ENCODE data around the gene OTOF.

Gene OTOF

DNA sequence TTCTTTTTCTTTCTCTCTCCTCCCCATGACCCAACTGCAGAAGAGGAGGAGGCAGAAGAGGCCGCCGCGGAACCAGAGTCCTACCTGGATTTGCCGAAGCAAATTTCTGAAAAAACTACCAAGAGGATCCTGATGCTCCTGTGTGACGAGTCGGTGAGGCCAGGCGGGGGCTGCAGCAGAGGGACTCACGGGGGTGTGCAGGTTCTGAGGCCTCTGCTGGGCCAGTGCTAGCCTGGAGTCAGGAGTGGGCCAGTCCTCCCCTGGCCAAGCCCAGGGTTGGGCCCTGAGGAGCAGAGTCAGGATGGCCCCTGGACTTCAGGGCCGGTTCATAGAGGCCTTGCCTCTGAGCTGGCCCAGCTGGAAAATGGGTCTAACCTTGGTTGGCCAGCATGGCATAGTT lies 29.3 kb downstream of the OTOF start:
- TF ChIP-seq FOXP2 (optimal IDR thresholded peaks at IDR 0.05; ENCODE audit: borderline replicate concordance, extremely low read depth, extremely low read length, insufficient read depth) (no peak), TAF1 (IDR thresholded peaks at IDR 0.05; ENCODE audit: borderline replicate concordance, insufficient read depth, low read length) (no peak), POLR2AphosphoS5 (IDR thresholded peaks at IDR 0.05; ENCODE audit: low read depth, low read length) (no peak), SIN3A (IDR thresholded peaks at IDR 0.05; ENCODE audit: borderline replicate concordance, insufficient read depth, low read length) (no peak)
- TF ChIP-seq, protein P1, sequence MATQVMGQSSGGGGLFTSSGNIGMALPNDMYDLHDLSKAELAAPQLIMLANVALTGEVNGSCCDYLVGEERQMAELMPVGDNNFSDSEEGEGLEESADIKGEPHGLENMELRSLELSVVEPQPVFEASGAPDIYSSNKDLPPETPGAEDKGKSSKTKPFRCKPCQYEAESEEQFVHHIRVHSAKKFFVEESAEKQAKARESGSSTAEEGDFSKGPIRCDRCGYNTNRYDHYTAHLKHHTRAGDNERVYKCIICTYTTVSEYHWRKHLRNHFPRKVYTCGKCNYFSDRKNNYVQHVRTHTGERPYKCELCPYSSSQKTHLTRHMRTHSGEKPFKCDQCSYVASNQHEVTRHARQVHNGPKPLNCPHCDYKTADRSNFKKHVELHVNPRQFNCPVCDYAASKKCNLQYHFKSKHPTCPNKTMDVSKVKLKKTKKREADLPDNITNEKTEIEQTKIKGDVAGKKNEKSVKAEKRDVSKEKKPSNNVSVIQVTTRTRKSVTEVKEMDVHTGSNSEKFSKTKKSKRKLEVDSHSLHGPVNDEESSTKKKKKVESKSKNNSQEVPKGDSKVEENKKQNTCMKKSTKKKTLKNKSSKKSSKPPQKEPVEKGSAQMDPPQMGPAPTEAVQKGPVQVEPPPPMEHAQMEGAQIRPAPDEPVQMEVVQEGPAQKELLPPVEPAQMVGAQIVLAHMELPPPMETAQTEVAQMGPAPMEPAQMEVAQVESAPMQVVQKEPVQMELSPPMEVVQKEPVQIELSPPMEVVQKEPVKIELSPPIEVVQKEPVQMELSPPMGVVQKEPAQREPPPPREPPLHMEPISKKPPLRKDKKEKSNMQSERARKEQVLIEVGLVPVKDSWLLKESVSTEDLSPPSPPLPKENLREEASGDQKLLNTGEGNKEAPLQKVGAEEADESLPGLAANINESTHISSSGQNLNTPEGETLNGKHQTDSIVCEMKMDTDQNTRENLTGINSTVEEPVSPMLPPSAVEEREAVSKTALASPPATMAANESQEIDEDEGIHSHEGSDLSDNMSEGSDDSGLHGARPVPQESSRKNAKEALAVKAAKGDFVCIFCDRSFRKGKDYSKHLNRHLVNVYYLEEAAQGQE (IDR thresholded peaks at IDR 0.05; ENCODE audit: insufficient read depth in 1 of 2, low read depth in 2 of 2, low read length in 2 of 2) = no peak

DNA sequence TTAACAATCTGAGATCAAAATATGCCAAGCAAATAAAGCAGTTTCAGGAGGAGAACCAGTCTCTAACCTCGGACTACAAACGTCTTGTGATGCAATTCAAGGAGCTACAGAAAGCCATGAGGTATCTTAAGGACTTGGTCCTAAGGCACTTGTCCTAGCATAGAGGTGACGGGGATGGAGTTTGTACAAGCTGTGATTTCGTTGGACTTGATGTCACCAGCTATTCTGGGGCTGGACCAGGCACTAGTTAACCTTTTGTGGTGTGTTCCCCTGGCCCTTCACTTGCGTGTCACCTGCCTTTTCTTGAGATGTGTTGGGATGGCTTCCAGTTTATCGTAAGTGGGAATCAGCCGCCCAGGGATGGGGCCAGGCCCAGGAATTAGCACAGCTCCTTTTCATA lies 33.7 kb downstream of the OTOF start:
- TF ChIP-seq FOXP2 (optimal IDR thresholded peaks at IDR 0.05; ENCODE audit: borderline replicate concordance, extremely low read depth, extremely low read length, insufficient read depth) = no peak
- TF ChIP-seq SIN3A (IDR thresholded peaks at IDR 0.05; ENCODE audit: borderline replicate concordance, insufficient read depth, low read length) = no peak
- TF ChIP-seq, protein P1 (IDR thresholded peaks at IDR 0.05; ENCODE audit: insufficient read depth in 1 of 2, low read depth in 2 of 2, low read length in 2 of 2) = no peak
- no peak for TF ChIP-seq TAF1 (IDR thresholded peaks at IDR 0.05; ENCODE audit: borderline replicate concordance, insufficient read depth, low read length)
- TF ChIP-seq POLR2AphosphoS5 (IDR thresholded peaks at IDR 0.05; ENCODE audit: low read depth, low read length) = no peak

DNA sequence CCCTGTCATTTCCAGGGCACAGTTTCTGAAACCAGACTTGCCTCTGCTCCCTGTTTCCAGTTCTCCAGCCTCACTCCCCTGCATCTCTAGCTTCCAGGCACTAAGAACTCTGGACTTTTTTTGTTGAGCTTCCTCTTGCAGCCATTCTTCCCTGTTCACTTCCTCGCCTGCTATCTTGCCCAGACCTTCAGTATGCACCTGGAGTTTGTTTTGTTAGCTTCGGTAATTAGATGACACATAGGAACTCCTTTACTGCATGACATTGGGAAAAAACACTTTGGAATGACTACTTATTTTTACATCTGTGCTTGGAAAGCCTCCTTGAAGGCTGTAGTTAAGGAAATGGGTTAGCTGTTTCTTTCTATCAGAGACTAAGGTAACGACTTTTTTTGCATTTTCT lies 35.2 kb downstream of the OTOF start:
- TF ChIP-seq FOXP2 (optimal IDR thresholded peaks at IDR 0.05; ENCODE audit: borderline replicate concordance, extremely low read depth, extremely low read length, insufficient read depth) (no peak), POLR2AphosphoS5 (IDR thresholded peaks at IDR 0.05; ENCODE audit: low read depth, low read length) (no peak), SIN3A (IDR thresholded peaks at IDR 0.05; ENCODE audit: borderline replicate concordance, insufficient read depth, low read length) (no peak), TAF1 (IDR thresholded peaks at IDR 0.05; ENCODE audit: borderline replicate concordance, insufficient read depth, low read length) (no peak)
- TF ChIP-seq, protein P1 (IDR thresholded peaks at IDR 0.05; ENCODE audit: insufficient read depth in 1 of 2, low read depth in 2 of 2, low read length in 2 of 2) = no peak

DNA sequence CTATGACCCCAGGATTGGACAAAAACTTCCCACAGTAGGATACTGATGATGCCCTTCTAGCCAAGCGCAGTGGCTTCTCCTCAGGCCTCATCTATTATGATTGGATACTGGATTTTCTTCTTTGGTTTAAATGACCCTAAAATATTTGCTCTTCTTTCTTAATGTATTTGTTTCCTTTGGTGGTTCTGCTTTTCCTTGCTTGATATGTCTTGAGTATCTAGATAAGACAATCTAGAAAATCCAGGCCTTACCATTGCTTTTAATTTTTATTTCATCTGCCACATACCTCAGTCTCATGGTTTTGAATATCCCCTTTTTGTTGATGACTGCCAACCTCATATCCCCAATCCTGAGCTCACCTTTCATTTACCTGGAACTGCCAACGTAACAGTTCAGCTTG lies 35.6 kb downstream of the OTOF start:
- TF ChIP-seq TAF1 (IDR thresholded peaks at IDR 0.05; ENCODE audit: borderline replicate concordance, insufficient read depth, low read length) (no peak), FOXP2 (optimal IDR thresholded peaks at IDR 0.05; ENCODE audit: borderline replicate concordance, extremely low read depth, extremely low read length, insufficient read depth) (no peak), POLR2AphosphoS5 (IDR thresholded peaks at IDR 0.05; ENCODE audit: low read depth, low read length) (no peak), SIN3A (IDR thresholded peaks at IDR 0.05; ENCODE audit: borderline replicate concordance, insufficient read depth, low read length) (no peak)
- TF ChIP-seq, protein P1 (IDR thresholded peaks at IDR 0.05; ENCODE audit: insufficient read depth in 1 of 2, low read depth in 2 of 2, low read length in 2 of 2) = no peak

DNA sequence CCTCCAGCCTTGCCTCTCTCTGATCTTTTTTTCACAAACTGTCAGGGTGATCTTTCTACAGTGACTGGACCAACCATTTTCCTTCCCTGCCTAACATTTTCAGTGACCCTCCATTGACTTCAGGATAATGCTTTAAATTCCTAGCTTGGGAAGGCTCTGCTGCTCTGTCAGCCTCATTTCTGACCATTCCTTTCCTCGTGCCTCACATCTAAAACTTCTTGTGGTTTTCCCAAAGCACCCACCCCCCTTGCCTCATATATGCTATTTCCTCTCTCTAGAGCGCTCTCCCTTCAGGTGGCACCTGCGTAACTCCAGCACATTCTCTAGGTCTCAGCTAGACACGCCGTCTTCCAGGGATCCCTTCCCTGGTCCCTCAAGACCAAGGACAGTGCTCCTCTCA lies 39.0 kb downstream of the OTOF start:
- TF ChIP-seq FOXP2 (optimal IDR thresholded peaks at IDR 0.05; ENCODE audit: borderline replicate concordance, extremely low read depth, extremely low read length, insufficient read depth) (no peak), SIN3A (IDR thresholded peaks at IDR 0.05; ENCODE audit: borderline replicate concordance, insufficient read depth, low read length) (no peak), POLR2AphosphoS5 (IDR thresholded peaks at IDR 0.05; ENCODE audit: low read depth, low read length) (no peak), TAF1 (IDR thresholded peaks at IDR 0.05; ENCODE audit: borderline replicate concordance, insufficient read depth, low read length) (no peak)
- TF ChIP-seq, protein P1 (IDR thresholded peaks at IDR 0.05; ENCODE audit: insufficient read depth in 1 of 2, low read depth in 2 of 2, low read length in 2 of 2) = 0 out of 4 replicates have a peak, but pooled peaks of 1 of the 2 experiments have one; percentile 21

Data from PFSK-1 (cell line).